Measurements from ENCODE around the gene CX3CL1.
"Not testable (repeated sequence)": the region's sequence is repeated elsewhere in the genome, so short reads cannot be mapped to it uniquely, and the experiment has no call there.

The CX3CL1 gene

DNA sequence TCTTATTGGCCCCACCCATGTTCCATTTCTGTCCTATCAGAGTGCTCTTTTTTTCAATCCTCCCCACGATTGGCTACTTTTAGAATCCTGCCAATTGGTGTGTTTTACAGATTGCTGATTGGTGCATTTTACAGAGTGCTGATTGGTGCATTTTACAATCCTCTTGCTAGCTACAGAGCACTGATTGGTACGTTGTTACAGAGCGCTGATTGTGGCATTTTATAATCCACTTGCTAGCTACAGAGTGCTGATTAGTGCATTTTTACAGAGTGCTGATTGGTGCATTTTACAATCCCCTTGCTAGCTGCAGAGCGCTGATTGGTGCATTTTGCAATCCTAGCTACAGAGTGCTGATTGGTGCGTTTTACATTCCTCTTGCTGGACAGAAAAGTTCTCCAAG is 22.7 kb downstream of the CX3CL1 start:
- TF ChIP-seq, protein P1, sequence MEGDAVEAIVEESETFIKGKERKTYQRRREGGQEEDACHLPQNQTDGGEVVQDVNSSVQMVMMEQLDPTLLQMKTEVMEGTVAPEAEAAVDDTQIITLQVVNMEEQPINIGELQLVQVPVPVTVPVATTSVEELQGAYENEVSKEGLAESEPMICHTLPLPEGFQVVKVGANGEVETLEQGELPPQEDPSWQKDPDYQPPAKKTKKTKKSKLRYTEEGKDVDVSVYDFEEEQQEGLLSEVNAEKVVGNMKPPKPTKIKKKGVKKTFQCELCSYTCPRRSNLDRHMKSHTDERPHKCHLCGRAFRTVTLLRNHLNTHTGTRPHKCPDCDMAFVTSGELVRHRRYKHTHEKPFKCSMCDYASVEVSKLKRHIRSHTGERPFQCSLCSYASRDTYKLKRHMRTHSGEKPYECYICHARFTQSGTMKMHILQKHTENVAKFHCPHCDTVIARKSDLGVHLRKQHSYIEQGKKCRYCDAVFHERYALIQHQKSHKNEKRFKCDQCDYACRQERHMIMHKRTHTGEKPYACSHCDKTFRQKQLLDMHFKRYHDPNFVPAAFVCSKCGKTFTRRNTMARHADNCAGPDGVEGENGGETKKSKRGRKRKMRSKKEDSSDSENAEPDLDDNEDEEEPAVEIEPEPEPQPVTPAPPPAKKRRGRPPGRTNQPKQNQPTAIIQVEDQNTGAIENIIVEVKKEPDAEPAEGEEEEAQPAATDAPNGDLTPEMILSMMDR (conservative IDR thresholded peaks at IDR 0.05; ENCODE audit: low read length) = no peak
- no peak for TF ChIP-seq EZH2phosphoT487 (IDR thresholded peaks at IDR 0.05; ENCODE audit: borderline replicate concordance)
- no peaks in the 10 kb centered on the region for H3K9me2 ChIP-seq (replicated peaks; ENCODE audit: low read depth, low read length)
- no peaks in the 10 kb centered on the region for H3K79me2 ChIP-seq (ENCODE audit: insufficient read depth, low read length)
- no peaks in the 10 kb centered on the region for H3K36me3 ChIP-seq (ENCODE audit: insufficient read depth, low read length)
- no peak overlapping the region for H3K4me3 ChIP-seq (ENCODE audit: low read length, poor library complexity, severe bottlenecking)
- H2AFZ ChIP-seq (ENCODE audit: low read length) = no peak overlapping the region
- no peaks in the 10 kb centered on the region for H3K4me1 ChIP-seq (ENCODE audit: insufficient read depth, low read length, poor library complexity, severe bottlenecking)
- H3F3A ChIP-seq (ENCODE audit: low read depth) = no peaks in the 10 kb centered on the region
- H3K27me3 ChIP-seq (ENCODE audit: insufficient read depth, low read length, poor library complexity, severe bottlenecking) = no peaks in the 10 kb centered on the region
- no peaks in the 10 kb centered on the region for H3K9me3 ChIP-seq (ENCODE audit: insufficient read depth, low read depth, low read length)
- no peaks in the 10 kb centered on the region for H4K20me1 ChIP-seq (ENCODE audit: insufficient read depth, low read length, poor library complexity, severe bottlenecking)
- H3K9ac ChIP-seq (ENCODE audit: low read depth, low read length, poor library complexity, severe bottlenecking) = no peak overlapping the region
- H3K4me2 ChIP-seq (ENCODE audit: low read depth, low read length, poor library complexity, severe bottlenecking) = no peak overlapping the region

DNA sequence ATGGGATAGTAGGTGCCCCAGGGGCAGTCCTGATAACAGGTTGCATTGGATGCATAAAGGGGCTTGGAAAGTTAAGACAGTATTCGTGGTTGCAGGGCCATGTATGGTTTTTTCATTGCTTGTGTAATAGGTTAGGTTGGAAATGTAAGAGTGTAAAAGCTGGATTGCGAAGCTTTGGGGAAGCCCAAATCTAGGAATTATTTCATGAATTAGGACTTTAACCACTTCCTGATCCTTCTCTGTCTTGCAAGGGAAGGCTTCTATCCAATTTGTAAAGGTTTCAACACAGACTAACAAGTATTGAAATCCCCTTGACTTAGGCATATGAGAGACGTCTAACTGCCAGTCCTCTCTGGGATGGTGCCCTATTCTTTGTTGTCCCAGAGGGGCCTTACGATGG is 24.5 kb downstream of the CX3CL1 start:
- H4K20me1 ChIP-seq (ENCODE audit: insufficient read depth, low read length, poor library complexity, severe bottlenecking) = no peaks in the 10 kb centered on the region
- no peaks in the 10 kb centered on the region for H3K9me3 ChIP-seq (ENCODE audit: insufficient read depth, low read depth, low read length)
- no peak overlapping the region for H3K4me2 ChIP-seq (ENCODE audit: low read depth, low read length, poor library complexity, severe bottlenecking)
- no peak overlapping the region for H3K4me3 ChIP-seq (ENCODE audit: low read length, poor library complexity, severe bottlenecking)
- no peaks in the 10 kb centered on the region for H3K79me2 ChIP-seq (ENCODE audit: insufficient read depth, low read length)
- H3K27me3 ChIP-seq (ENCODE audit: insufficient read depth, low read length, poor library complexity, severe bottlenecking) = no peaks in the 10 kb centered on the region
- TF ChIP-seq EZH2phosphoT487 (IDR thresholded peaks at IDR 0.05; ENCODE audit: borderline replicate concordance) = no peak
- TF ChIP-seq, protein P1 (conservative IDR thresholded peaks at IDR 0.05; ENCODE audit: low read length) = no peak
- H3F3A ChIP-seq (ENCODE audit: low read depth) = no peaks in the 10 kb centered on the region
- no peaks in the 10 kb centered on the region for H3K36me3 ChIP-seq (ENCODE audit: insufficient read depth, low read length)
- H3K9me2 ChIP-seq (replicated peaks; ENCODE audit: low read depth, low read length) = no peaks in the 10 kb centered on the region
- H2AFZ ChIP-seq (ENCODE audit: low read length) = no peak overlapping the region
- H3K4me1 ChIP-seq (ENCODE audit: insufficient read depth, low read length, poor library complexity, severe bottlenecking) = no peaks in the 10 kb centered on the region
- H3K9ac ChIP-seq (ENCODE audit: low read depth, low read length, poor library complexity, severe bottlenecking) = no peak overlapping the region

DNA sequence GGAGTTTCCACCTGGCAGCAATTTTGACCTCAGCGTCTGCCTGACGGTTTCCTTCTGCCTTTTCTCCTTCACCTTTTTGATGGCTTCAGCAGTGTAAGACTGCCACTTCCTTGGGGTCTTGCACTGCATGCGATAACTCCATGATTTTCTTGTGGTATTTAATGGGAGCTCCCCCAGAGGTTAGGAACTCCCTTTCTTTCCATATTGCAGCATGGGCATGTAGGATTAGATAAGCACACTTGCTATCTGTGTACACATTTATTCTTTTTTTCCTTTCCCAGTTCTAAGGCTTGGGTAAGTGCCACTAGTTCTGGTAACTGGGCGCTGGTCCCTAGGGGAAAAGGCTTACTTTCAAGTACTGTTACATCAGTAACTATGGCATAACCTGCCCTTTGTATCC is 25.2 kb downstream of the CX3CL1 start:
- not testable (repeated sequence) for H3K9me3 ChIP-seq (ENCODE audit: insufficient read depth, low read depth, low read length); H3K4me1 ChIP-seq (ENCODE audit: insufficient read depth, low read length, poor library complexity, severe bottlenecking); H3F3A ChIP-seq (ENCODE audit: low read depth); H3K4me3 ChIP-seq (ENCODE audit: low read length, poor library complexity, severe bottlenecking); H3K27me3 ChIP-seq (ENCODE audit: insufficient read depth, low read length, poor library complexity, severe bottlenecking); H3K4me2 ChIP-seq (ENCODE audit: low read depth, low read length, poor library complexity, severe bottlenecking); H2AFZ ChIP-seq (ENCODE audit: low read length); H3K79me2 ChIP-seq (ENCODE audit: insufficient read depth, low read length); H3K9me2 ChIP-seq (replicated peaks; ENCODE audit: low read depth, low read length); H3K36me3 ChIP-seq (ENCODE audit: insufficient read depth, low read length); H3K9ac ChIP-seq (ENCODE audit: low read depth, low read length, poor library complexity, severe bottlenecking); H4K20me1 ChIP-seq (ENCODE audit: insufficient read depth, low read length, poor library complexity, severe bottlenecking)

DNA sequence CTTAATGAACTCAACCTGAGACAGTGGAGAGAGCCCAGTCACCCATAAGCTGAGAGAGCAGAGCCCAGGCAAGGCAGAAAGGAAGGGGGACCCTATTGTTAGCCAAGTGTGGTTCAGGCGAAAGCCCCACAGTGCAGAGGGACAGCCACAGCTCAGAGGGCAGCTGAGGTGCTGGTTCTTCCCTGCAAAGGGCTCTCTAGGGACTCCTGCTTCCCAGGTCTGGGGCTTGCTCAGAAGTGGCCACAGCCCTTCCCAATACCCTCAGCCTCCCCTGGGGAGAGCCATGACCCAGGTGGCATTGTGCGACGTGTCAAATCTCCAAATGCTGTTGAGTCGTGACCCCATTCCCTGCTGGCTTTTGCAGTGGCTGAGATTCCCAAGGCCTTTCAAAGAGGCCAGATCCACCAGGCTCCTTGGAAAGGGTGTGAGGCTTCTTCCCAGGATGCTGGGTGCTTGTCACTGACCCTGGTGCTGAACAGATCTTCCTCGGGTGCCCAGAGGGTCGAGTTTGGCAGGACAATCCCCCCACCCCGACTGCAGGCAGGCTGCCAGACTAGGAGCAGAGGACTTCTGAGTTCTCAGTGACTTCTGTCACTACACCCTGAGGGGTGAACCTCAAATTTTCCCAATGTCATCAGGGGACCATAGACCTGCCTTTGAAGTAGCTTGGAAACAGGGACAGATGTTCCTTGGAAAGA is 29.8 kb downstream of the CX3CL1 start:
- H2AFZ ChIP-seq (ENCODE audit: low read length) = no peak overlapping the region
- no peaks in the 10 kb centered on the region for H3K9me2 ChIP-seq (replicated peaks; ENCODE audit: low read depth, low read length)
- no peaks in the 10 kb centered on the region for H3K79me2 ChIP-seq (ENCODE audit: insufficient read depth, low read length)
- peaks cover 4% of the 10 kb centered on the region for H3K4me1 ChIP-seq (ENCODE audit: insufficient read depth, low read length, poor library complexity, severe bottlenecking)
- H3F3A ChIP-seq (ENCODE audit: low read depth) = no peaks in the 10 kb centered on the region
- TF ChIP-seq, protein P1 (conservative IDR thresholded peaks at IDR 0.05; ENCODE audit: low read length) = no peak
- H3K4me3 ChIP-seq (ENCODE audit: low read length, poor library complexity, severe bottlenecking) = no peak overlapping the region
- no peaks in the 10 kb centered on the region for H3K27me3 ChIP-seq (ENCODE audit: insufficient read depth, low read length, poor library complexity, severe bottlenecking)
- H3K9ac ChIP-seq (ENCODE audit: low read depth, low read length, poor library complexity, severe bottlenecking) = no peak overlapping the region
- H3K4me2 ChIP-seq (ENCODE audit: low read depth, low read length, poor library complexity, severe bottlenecking) = no peak overlapping the region
- no peaks in the 10 kb centered on the region for H3K9me3 ChIP-seq (ENCODE audit: insufficient read depth, low read depth, low read length)
- no peaks in the 10 kb centered on the region for H4K20me1 ChIP-seq (ENCODE audit: insufficient read depth, low read length, poor library complexity, severe bottlenecking)
- no peaks in the 10 kb centered on the region for H3K36me3 ChIP-seq (ENCODE audit: insufficient read depth, low read length)

All from Loucy (cell line).